OCI-LY1 (cell line): ENCODE results near the gene BDKRB1.

Experiments used
- H2AFZ ChIP-seq: fragments of 200-600 bp; sonication (generic), shearing (Covaris generic); 2 replicates; pipeline ENCODE4 v1.6.0; 2014; ENCODE audit warnings: antibody characterized with exemption, mild to moderate bottlenecking, low read length
- H3F3A ChIP-seq: fragments of 200-600 bp; sonication (generic), shearing (Covaris generic); 2 replicates; pipeline ENCODE4 v1.6.0; 2014; ENCODE audit warnings: mild to moderate bottlenecking, antibody characterized with exemption, low read length, moderate library complexity; ENCODE audit not compliant: insufficient read depth
- H3K27ac ChIP-seq: fragments of 200-600 bp; sonication (generic); 2 replicates; pipeline ENCODE4 v1.5.1; 2014; ENCODE audit warnings: low read length, mixed run types, mild to moderate bottlenecking, low read depth; ENCODE audit not compliant: poor library complexity, severe bottlenecking
- H3K27me3 ChIP-seq: fragments of 200-600 bp; sonication (generic); 2 replicates; pipeline ENCODE4 v1.6.0; 2014; ENCODE audit warnings: antibody characterized with exemption, mild to moderate bottlenecking, low read length, moderate library complexity; ENCODE audit not compliant: insufficient read depth
- H3K36me3 ChIP-seq: fragments of 200-600 bp; sonication (generic); 2 replicates; pipeline ENCODE4 v1.6.1; 2014; ENCODE audit warnings: mild to moderate bottlenecking, antibody characterized with exemption, low read length, moderate library complexity, mixed read lengths; ENCODE audit not compliant: insufficient read depth
- H3K4me1 ChIP-seq: fragments of 200-600 bp; sonication (generic); 2 replicates; pipeline ENCODE4 v1.5.1; 2014; ENCODE audit warnings: mild to moderate bottlenecking, low read length, moderate library complexity; ENCODE audit not compliant: insufficient read depth, severe bottlenecking
- H3K4me2 ChIP-seq: fragments of 200-600 bp; sonication (generic), shearing (Covaris generic); 2 replicates; pipeline ENCODE4 v1.6.1; 2014; ENCODE audit warnings: low read length
- H3K4me3 ChIP-seq: fragments of 200-600 bp; sonication (generic); 2 replicates; pipeline ENCODE4 v1.5.1; 2014; ENCODE audit warnings: low read length, low read depth, mild to moderate bottlenecking, mixed read lengths; ENCODE audit not compliant: poor library complexity, severe bottlenecking
- H3K79me2 ChIP-seq: fragments of 200-600 bp; shearing (Covaris generic); 2 replicates; pipeline ENCODE4 v1.6.1; 2016; ENCODE audit warnings: mixed run types, low read length, mixed read lengths; ENCODE audit not compliant: insufficient read depth
- H3K9ac ChIP-seq: fragments of 200-600 bp; sonication (generic), shearing (Covaris generic); 2 replicates; pipeline ENCODE4 v1.6.1; 2014; ENCODE audit warnings: mild to moderate bottlenecking, low read length, mixed read lengths
- H3K9me2 ChIP-seq: fragments of 200-600 bp; sonication (generic), shearing (Covaris generic); 2 replicates; pipeline ENCODE4 v1.6.1; 2014; ENCODE audit warnings: low read depth, mild to moderate bottlenecking, low read length, mixed read lengths
- H3K9me3 ChIP-seq: fragments of 200-600 bp; shearing (Covaris generic); 2 replicates; pipeline ENCODE4 v1.6.1; 2014; ENCODE audit warnings: low read length, mixed read lengths
- H4K20me1 ChIP-seq: fragments of 200-600 bp; sonication (generic), shearing (Covaris generic); 2 replicates; pipeline ENCODE4 v1.6.0; 2016; ENCODE audit warnings: mild to moderate bottlenecking, low read length; ENCODE audit not compliant: insufficient read depth
- CTCF ChIP-seq: fragments of 200-600 bp; sonication (generic), shearing (Covaris generic); IDR thresholded peaks from 2 replicates; pipeline ENCODE4 v1.5.1; 2017; ENCODE audit warnings: mild to moderate bottlenecking, antibody characterized with exemption, low read length, moderate library complexity, mixed read lengths
- EZH2 ChIP-seq: fragments of 200-600 bp; sonication (generic), shearing (Covaris generic); IDR thresholded peaks from 2 replicates; pipeline ENCODE4 v1.8.0; 2017; ENCODE audit warnings: borderline replicate concordance, mixed run types, mild to moderate bottlenecking, antibody characterized with exemption, low read length, moderate library complexity, mixed read lengths

Gene BDKRB1

GRCh38 chr14:96233661-96234060, 22.3 kb upstream of the BDKRB1 start:
- TF ChIP-seq EZH2, result no peak
- TF ChIP-seq CTCF, result no peak
- Histone ChIP-seq H3K4me3 (no peak overlapping the region), H2AFZ (no peak overlapping the region), H3K27ac (no peak overlapping the region), H3K36me3 (no peaks in the 10 kb centered on the region), H4K20me1 (no peaks in the 10 kb centered on the region), H3K9ac (no peak overlapping the region), H3K79me2 (no peaks in the 10 kb centered on the region), H3K4me2 (no peak overlapping the region), H3F3A (no peaks in the 10 kb centered on the region), H3K4me1 (no peaks in the 10 kb centered on the region), H3K9me3 (no peaks in the 10 kb centered on the region), H3K27me3 (peaks cover 7% of the 10 kb centered on the region; the same call in 1 of the 2 replicates), H3K9me2 (no peaks in the 10 kb centered on the region)

DNA sequence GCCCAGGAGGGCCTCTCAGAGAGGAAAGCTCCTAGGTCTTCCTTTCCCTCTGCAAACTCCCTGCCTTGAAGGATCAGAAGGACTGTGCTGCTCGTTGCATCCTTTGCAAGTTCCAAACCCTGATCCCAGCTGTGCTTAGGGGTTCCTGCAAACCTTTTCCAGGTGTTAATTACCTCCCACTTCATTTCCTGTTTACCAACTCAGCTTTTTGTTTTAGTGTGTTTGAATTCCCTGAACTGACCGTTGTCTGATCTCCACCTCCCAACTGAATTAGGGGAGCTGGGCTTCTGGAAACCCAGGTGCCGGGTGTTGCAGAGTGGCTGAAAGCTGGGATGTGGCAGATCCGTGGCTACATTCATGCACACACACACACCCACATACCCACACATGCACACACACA, 20.6 kb upstream of the BDKRB1 start:
- Histone ChIP-seq H3K4me1 (no peaks in the 10 kb centered on the region), H3K27me3 (peaks cover 7% of the 10 kb centered on the region; the same call in 1 of the 2 replicates), H2AFZ (no peak overlapping the region), H3K36me3 (no peaks in the 10 kb centered on the region), H3K79me2 (no peaks in the 10 kb centered on the region), H4K20me1 (no peaks in the 10 kb centered on the region), H3K9me3 (no peaks in the 10 kb centered on the region), H3K27ac (no peak overlapping the region), H3K4me2 (no peak overlapping the region), H3K4me3 (no peak overlapping the region), H3F3A (no peaks in the 10 kb centered on the region), H3K9ac (no peak overlapping the region), H3K9me2 (no peaks in the 10 kb centered on the region)
- TF ChIP-seq CTCF (no peak), EZH2 (no peak)

GRCh38 chr14:96237641-96238040, 18.4 kb upstream of the BDKRB1 start:
- Histone ChIP-seq H2AFZ (no peak overlapping the region), H3K9ac (no peak overlapping the region), H4K20me1 (no peaks in the 10 kb centered on the region), H3K9me3 (no peaks in the 10 kb centered on the region), H3K4me3 (no peak overlapping the region), H3K27ac (no peak overlapping the region), H3K4me2 (no peak overlapping the region), H3K36me3 (no peaks in the 10 kb centered on the region), H3K79me2 (no peaks in the 10 kb centered on the region), H3K9me2 (no peaks in the 10 kb centered on the region), H3F3A (no peaks in the 10 kb centered on the region), H3K27me3 (peaks cover 7% of the 10 kb centered on the region; the same call in 1 of the 2 replicates), H3K4me1 (no peaks in the 10 kb centered on the region)
- no peak for TF ChIP-seq EZH2
- no peak for TF ChIP-seq CTCF
